Esophagus squamous epithelium (tissue), 5 donors: ENCODE measurements around the gene MAN2C1. TPM values are rescaled to one million over a fixed set of nuclear protein-coding genes. Genes with fewer than 3 reads are reported as not detected.
"Not testable (repeated sequence)": the region's sequence is repeated elsewhere in the genome, so short reads cannot be mapped to it uniquely, and the experiment has no call there.

Experiments used
- DNase-seq: peaks from one replicate; lab custom pipeline; 2025; lab: John Stamatoyannopoulos, UW
- H3K27ac ChIP-seq, 4 donors: fragments of 200-600 bp; sonication (generic); one replicate each; pipeline ENCODE4 v1.5.1; 2016 to 2019; ENCODE audit warnings: mild to moderate bottlenecking in 1 of 4
- H3K27me3 ChIP-seq, 4 donors: fragments of 200-600 bp; sonication (generic); 1 replicate in 3 of 4; 2 replicates in 1 of 4; pipeline versions ENCODE4 v1.5.1 to v1.6.0; 2017 to 2021; ENCODE audit warnings: antibody characterized with exemption in 1 of 4
- H3K36me3 ChIP-seq, 3 donors: fragments of 200-600 bp; sonication (generic); one replicate each; pipeline ENCODE4 v1.5.1; 2016 to 2019
- H3K4me1 ChIP-seq, 3 donors: fragments of 200-600 bp; sonication (generic); one replicate each; pipeline ENCODE4 v1.5.1; 2017 to 2019
- H3K4me3 ChIP-seq, 4 donors: fragments of 200-600 bp; sonication (generic); 1 replicate in 3 of 4; 2 replicates in 1 of 4; pipeline ENCODE4 v1.5.1; 2016 to 2019; ENCODE audit warnings: mild to moderate bottlenecking in 2 of 4, moderate library complexity in 1 of 4
- H3K9me3 ChIP-seq, 3 donors: fragments of 200-600 bp; sonication (generic); one replicate each; pipeline ENCODE4 v1.5.1; 2016 to 2019
- CTCF ChIP-seq, 6 experiments: fragments of 450-650 bp in 4 of 6; fragments of 200-600 bp in 2 of 6; sonication (generic) in 2 of 6; IDR thresholded peaks; one replicate each; pipeline ENCODE4 v1.5.1; 2016 to 2019; ENCODE audit warnings: antibody characterized with exemption in 6 of 6, mild to moderate bottlenecking in 4 of 6, moderate library complexity in 4 of 6
- POLR2A ChIP-seq, 4 donors: fragments of 450-650 bp; IDR thresholded peaks; one replicate each; pipeline ENCODE4 v1.6.1; 2017; ENCODE audit warnings: antibody characterized with exemption in 4 of 4, mild to moderate bottlenecking in 4 of 4, moderate library complexity in 3 of 4
- WGBS, 2 donors: methylation state at CpG; one replicate each; pipeline ENCODE4 v1.1.5; 2018; 5-methylcytosine and 5-hydroxymethylcytosine counted together
- intact Hi-C: fragments of 100-400 bp; cut with DNase I; formaldehyde crosslinking; loops from one replicate; pipeline ENCODE4 v1.15.0; 2022
- total RNA-seq, 4 donors: library from RNA; depleted of rRNA; stranded (reverse); fragments of >200 nt; gene quantifications; one replicate each; pipeline ENCODE4 v1.1.0, GENCODE V29; 2016
- donor health status: DM: yes; HTN: yes; CAD: no.

The MAN2C1 gene
- total RNA-seq, 4 donors from 2014 or later: 60.3 to 134 (median 83.8) TPM

- Histone ChIP-seq H3K4me3 (no peak overlapping the region), H3K27me3 (no peaks in the 10 kb centered on the region), H3K9me3 (no peaks in the 10 kb centered on the region), H3K36me3 (peaks cover 0 to 100% (median 56%) of the 10 kb centered on the region in 3 donors), H3K4me1 (no peaks in the 10 kb centered on the region), H3K27ac (no peak overlapping the region)
- TF ChIP-seq POLR2A (IDR thresholded peaks at IDR 0.05): no peak
- no peak for TF ChIP-seq CTCF (IDR thresholded peaks at IDR 0.05)
- intact Hi-C loops: no loop called here
- no peak for DNase-seq
- WGBS, 2 donors: 86 to 94% methylated on average over 2 of the region's 2 CpGs
Measured at GRCh38 chr15:75397494-75397893, 29.1 kb upstream of the MAN2C1 start.

- intact Hi-C loops: no loop called here
- no peak overlapping the region for H3K4me3 ChIP-seq
- no peaks in the 10 kb centered on the region for H3K4me1 ChIP-seq
- 42 to 71% methylated on average over 1 of the region's 1 CpG for WGBS, 2 donors
- no peak for TF ChIP-seq CTCF (IDR thresholded peaks at IDR 0.05)
- TF ChIP-seq POLR2A (IDR thresholded peaks at IDR 0.05): no peak
- H3K27ac ChIP-seq: no peak overlapping the region
- no peaks in the 10 kb centered on the region for H3K27me3 ChIP-seq
- peaks cover 31 to 100% (median 47%) of the 10 kb centered on the region in 3 donors for H3K36me3 ChIP-seq
- no peak for DNase-seq
- no peaks in the 10 kb centered on the region for H3K9me3 ChIP-seq
Measured at GRCh38 chr15:75389791-75390382, 21.5 kb upstream of the MAN2C1 start.

DNA sequence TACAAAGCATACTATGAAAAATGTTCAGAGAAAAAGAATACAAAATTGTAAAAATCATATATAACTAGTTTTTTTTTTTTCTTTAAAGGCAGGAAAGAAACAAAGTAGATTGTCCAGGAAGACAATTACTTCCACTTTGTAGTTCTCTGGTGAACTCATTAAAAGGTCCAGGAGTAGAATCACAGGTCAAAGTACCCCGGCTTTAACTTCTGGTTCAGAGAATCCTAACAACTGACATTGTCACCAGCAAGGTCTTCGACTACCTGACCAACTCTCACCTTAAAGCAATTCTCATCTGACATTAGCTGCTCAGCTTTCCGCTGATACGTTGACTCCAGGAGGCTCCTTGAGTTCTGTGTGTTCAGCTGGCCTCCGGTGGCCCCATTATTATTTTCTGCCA lies 15.6 kb upstream of the MAN2C1 start:
- intact Hi-C loops, H3K4me1 ChIP-seq, H3K27ac ChIP-seq, H3K9me3 ChIP-seq, H3K4me3 ChIP-seq, DNase-seq, H3K27me3 ChIP-seq: not testable (repeated sequence)
- WGBS, 2 donors: 75 to 91% methylated on average over 3 to 5 of the region's 5 CpGs
- H3K36me3 ChIP-seq: peaks cover 20 to 100% (median 56%) of the 10 kb centered on the region in 3 donors

DNA sequence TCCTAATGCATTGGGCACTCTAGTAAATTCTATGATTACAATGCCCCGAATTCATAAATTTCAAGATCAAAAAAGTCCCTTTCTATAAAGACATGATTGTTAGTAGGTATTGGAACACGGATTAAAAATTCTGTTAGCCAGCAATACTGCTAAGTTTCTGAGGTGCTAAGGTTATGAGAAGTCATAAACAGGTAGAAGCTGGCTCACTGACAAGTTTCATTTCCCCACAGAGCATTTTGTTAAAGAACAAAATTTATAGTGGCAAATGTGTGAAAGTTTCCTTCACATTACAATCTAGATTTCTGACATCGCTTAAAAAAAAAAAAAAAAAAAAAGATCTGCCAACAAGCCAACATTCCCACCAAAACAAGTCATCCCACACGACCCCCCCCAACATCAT lies 12.4 kb upstream of the MAN2C1 start:
- 77 to 79% methylated on average over 4 of the region's 4 CpGs for WGBS, 2 donors

DNA sequence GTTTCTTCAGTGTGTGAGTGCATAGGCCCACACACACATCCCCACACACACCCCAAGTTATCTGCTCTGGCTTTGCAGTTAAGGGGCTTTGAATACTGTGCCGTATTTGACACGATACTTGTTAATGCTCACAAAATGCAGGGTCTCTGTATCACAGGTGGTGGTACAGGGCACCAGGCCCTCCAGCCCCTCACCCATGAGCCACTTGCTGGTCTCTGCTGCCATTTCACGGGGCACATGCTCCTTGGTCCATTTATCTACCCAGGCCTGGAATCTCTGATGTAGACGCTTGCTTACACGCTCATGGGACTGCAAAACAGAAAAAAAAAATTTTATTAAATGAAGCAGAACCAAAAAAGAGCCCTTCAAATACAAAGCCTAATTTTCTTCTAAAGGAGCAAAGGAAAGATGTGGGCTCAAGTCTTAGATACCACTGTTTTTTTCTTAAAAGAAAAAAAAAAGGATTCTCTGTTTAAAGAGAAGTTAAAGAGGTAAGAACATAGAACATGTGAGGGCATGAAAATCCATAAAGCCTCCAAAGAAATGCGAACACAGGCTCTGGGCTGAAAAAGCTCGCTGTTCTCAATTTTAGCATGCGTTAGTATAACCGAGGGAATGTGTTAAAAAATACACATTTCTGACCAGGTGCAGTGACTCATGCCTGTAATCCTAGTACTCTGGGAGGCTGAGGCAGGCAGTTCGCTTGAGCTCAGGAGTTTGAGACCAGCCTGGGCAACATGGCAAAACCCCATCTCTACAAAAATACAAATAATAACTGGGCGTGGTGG lies 3.7 kb upstream of the MAN2C1 start:
- H3K4me1 ChIP-seq: peaks cover 8 to 52% (median 32%) of the 10 kb centered on the region in 3 donors
- WGBS, 2 donors: 58 to 59% methylated on average over 8 to 11 of the region's 11 CpGs
- TF ChIP-seq POLR2A (IDR thresholded peaks at IDR 0.05) (no peak), CTCF (IDR thresholded peaks at IDR 0.05) (no peak)
- intact Hi-C loops: loop anchor here (10.0 kb wide), 1 partner anchor 73 kb away; no protein-coding TSS in a partner anchor
- H3K4me3 ChIP-seq: no peak overlapping the region
- peaks cover 8 to 79% (median 32%) of the 10 kb centered on the region in 3 donors for H3K36me3 ChIP-seq
- H3K27me3 ChIP-seq: no peaks in the 10 kb centered on the region
- peak overlapping the region in 3 of 4 donors; percentile 36 to 55 (median 54) for H3K27ac ChIP-seq
- no peaks in the 10 kb centered on the region for H3K9me3 ChIP-seq
- no peak for DNase-seq

More for the DNA sequence above, 12.4 kb upstream of the MAN2C1 start:
- TF ChIP-seq CTCF (IDR thresholded peaks at IDR 0.05): no peak
- TF ChIP-seq POLR2A (IDR thresholded peaks at IDR 0.05): no peak
- Histone ChIP-seq H3K4me1 (no peaks in the 10 kb centered on the region), H3K27me3 (no peaks in the 10 kb centered on the region), H3K4me3 (no peak overlapping the region), H3K9me3 (no peaks in the 10 kb centered on the region), H3K36me3 (peaks cover 9 to 100% (median 49%) of the 10 kb centered on the region in 3 donors), H3K27ac (no peak overlapping the region)
- no peak for DNase-seq
- intact Hi-C loops: no loop called here
